ENCODE measurements around the gene H6PD.

H6PD gene

GRCh38 chr1:9280015-9280860 is 45.7 kb downstream of the H6PD start:
- TF ChIP-seq POLR2A (IDR thresholded peaks at IDR 0.05; ENCODE audit: low read depth, low read length) (no peak), POLR2AphosphoS5 (IDR thresholded peaks at IDR 0.05; ENCODE audit: low read depth, low read length) (no peak), PAX5 (IDR thresholded peaks at IDR 0.05; ENCODE audit: insufficient read depth, low read length, severe bottlenecking) (no peak), POU2F2 (IDR thresholded peaks at IDR 0.05; ENCODE audit: low read depth, low read length) (no peak), TAF1 (IDR thresholded peaks at IDR 0.05; ENCODE audit: low read depth, low read length) (no peak), SPI1 (IDR thresholded peaks at IDR 0.05; ENCODE audit: low read depth, low read length) (no peak)
- DNase-seq (ENCODE audit: insufficient read length, low spot score) (no peak), FAIRE-seq (peak; percentile 85)

DNA sequence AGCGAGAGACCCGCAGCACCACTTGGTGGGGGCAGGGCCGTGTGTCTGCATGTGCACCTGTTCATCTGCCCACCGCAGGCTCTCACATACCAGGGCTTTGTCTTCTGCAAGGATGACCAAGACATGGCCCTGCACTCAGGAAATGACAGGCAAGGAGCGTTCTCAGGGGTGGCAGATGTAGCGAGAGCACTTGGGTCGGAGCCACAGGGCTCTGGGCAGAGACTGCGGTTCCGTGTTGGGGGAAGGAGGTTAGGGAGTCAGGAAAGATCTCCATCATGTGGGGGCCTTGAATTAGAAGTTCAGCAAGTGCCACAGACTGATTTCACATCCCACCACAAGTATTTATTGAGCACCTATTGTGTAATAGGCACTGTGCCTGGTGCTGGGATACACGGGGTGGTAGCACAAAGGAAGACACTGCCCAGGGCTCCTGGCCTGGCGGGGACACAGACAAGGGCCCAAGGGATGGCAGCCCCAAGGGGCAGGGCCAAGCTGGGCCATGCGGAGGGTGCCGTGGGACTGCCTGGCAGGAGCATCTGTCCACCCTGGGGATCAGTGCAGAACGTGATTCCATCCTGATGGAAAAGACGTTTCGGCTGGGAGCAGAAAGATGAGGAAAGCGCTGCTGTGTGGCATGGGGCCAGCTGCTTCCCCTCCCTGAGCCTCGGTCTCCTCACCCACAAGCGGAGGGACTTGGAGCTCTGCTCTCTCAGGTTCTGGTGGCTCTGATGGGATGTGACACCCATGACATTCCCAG is 46.7 kb downstream of the H6PD start:
- DNase-seq (ENCODE audit: insufficient read length, low spot score) (no peak), FAIRE-seq (no peak)
- TF ChIP-seq SPI1 (IDR thresholded peaks at IDR 0.05; ENCODE audit: low read depth, low read length) (no peak), POU2F2 (IDR thresholded peaks at IDR 0.05; ENCODE audit: low read depth, low read length) (no peak), PAX5 (IDR thresholded peaks at IDR 0.05; ENCODE audit: insufficient read depth, low read length, severe bottlenecking) (no peak), POLR2A (IDR thresholded peaks at IDR 0.05; ENCODE audit: low read depth, low read length) (no peak), POLR2AphosphoS5 (IDR thresholded peaks at IDR 0.05; ENCODE audit: low read depth, low read length) (no peak), TAF1 (IDR thresholded peaks at IDR 0.05; ENCODE audit: low read depth, low read length) (no peak)

GRCh38 chr1:9281908-9282695 is 47.5 kb downstream of the H6PD start:
- FAIRE-seq (no peak), DNase-seq (ENCODE audit: insufficient read length, low spot score) (no peak)
- TF ChIP-seq PAX5 (IDR thresholded peaks at IDR 0.05; ENCODE audit: insufficient read depth, low read length, severe bottlenecking) (no peak), SPI1 (IDR thresholded peaks at IDR 0.05; ENCODE audit: low read depth, low read length) (no peak), POLR2AphosphoS5 (IDR thresholded peaks at IDR 0.05; ENCODE audit: low read depth, low read length) (no peak), POLR2A (IDR thresholded peaks at IDR 0.05; ENCODE audit: low read depth, low read length) (no peak), TAF1 (IDR thresholded peaks at IDR 0.05; ENCODE audit: low read depth, low read length) (no peak)

DNA sequence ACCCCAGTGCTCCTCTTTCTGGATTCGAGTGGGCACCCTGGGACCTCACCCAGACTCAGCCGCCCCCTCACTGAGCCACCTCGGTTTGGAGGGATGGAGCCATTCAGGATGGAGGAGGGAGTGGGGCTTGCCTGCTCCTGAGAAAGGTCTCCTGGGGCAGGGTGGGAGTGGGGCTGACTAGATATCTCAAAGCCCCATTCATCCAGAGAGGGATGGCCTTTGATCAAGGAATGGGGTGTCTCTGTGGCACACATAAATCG is 48.1 kb downstream of the H6PD start:
- DNase-seq (ENCODE audit: insufficient read length, low spot score): no peak
- FAIRE-seq: no peak
- TF ChIP-seq POLR2AphosphoS5 (IDR thresholded peaks at IDR 0.05; ENCODE audit: low read depth, low read length): no peak
- TF ChIP-seq POU2F2 (IDR thresholded peaks at IDR 0.05; ENCODE audit: low read depth, low read length): no peak
- TF ChIP-seq PAX5 (IDR thresholded peaks at IDR 0.05; ENCODE audit: insufficient read depth, low read length, severe bottlenecking): no peak
- no peak for TF ChIP-seq TAF1 (IDR thresholded peaks at IDR 0.05; ENCODE audit: low read depth, low read length)
- no peak for TF ChIP-seq SPI1 (IDR thresholded peaks at IDR 0.05; ENCODE audit: low read depth, low read length)
- TF ChIP-seq POLR2A (IDR thresholded peaks at IDR 0.05; ENCODE audit: low read depth, low read length): no peak

GRCh38 chr1:9284061-9284460 is 49.5 kb downstream of the H6PD start:
- TF ChIP-seq POLR2A (IDR thresholded peaks at IDR 0.05; ENCODE audit: low read depth, low read length): no peak
- no peak for TF ChIP-seq SPI1 (IDR thresholded peaks at IDR 0.05; ENCODE audit: low read depth, low read length)
- no peak for TF ChIP-seq PAX5 (IDR thresholded peaks at IDR 0.05; ENCODE audit: insufficient read depth, low read length, severe bottlenecking)
- no peak for TF ChIP-seq POU2F2 (IDR thresholded peaks at IDR 0.05; ENCODE audit: low read depth, low read length)
- no peak for TF ChIP-seq POLR2AphosphoS5 (IDR thresholded peaks at IDR 0.05; ENCODE audit: low read depth, low read length)
- TF ChIP-seq TAF1 (IDR thresholded peaks at IDR 0.05; ENCODE audit: low read depth, low read length): no peak
- FAIRE-seq: no peak
- DNase-seq (ENCODE audit: insufficient read length, low spot score): no peak

- FAIRE-seq (no peak), DNase-seq (ENCODE audit: insufficient read length, low spot score) (no peak)
- no peak for TF ChIP-seq POLR2AphosphoS5 (IDR thresholded peaks at IDR 0.05; ENCODE audit: low read depth, low read length)
- no peak for TF ChIP-seq POU2F2 (IDR thresholded peaks at IDR 0.05; ENCODE audit: low read depth, low read length)
- TF ChIP-seq TAF1 (IDR thresholded peaks at IDR 0.05; ENCODE audit: low read depth, low read length): no peak
- TF ChIP-seq SPI1 (IDR thresholded peaks at IDR 0.05; ENCODE audit: low read depth, low read length): no peak
- no peak for TF ChIP-seq PAX5 (IDR thresholded peaks at IDR 0.05; ENCODE audit: insufficient read depth, low read length, severe bottlenecking)
- TF ChIP-seq POLR2A (IDR thresholded peaks at IDR 0.05; ENCODE audit: low read depth, low read length): no peak
Measured at GRCh38 chr1:9286556-9286955, 52.0 kb downstream of the H6PD start.

DNA sequence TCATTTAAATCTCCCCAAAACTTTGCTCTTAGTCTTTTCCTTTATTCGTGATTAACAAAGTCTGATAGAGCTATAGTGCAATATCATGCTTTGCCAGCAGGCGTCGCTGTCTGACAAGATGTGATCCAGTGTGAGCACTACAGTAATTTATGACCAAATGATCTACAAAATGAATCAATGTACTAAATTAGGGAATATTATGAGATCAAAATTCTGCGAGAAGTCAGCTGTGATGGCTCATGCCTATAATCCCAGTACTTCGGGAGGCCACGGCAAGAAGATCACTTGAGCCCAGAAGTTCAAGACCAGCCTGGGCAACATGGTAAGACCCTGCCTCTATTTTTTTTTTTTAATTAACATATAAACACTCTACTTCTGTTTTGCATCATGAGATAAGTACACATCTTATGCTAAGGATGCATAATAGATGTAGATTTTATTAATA is 54.5 kb downstream of the H6PD start:
- DNase-seq (ENCODE audit: insufficient read length, low spot score) (no peak), FAIRE-seq (peak; percentile 96)
- TF ChIP-seq SPI1 (IDR thresholded peaks at IDR 0.05; ENCODE audit: low read depth, low read length) (no peak), POU2F2 (IDR thresholded peaks at IDR 0.05; ENCODE audit: low read depth, low read length) (no peak), POLR2A (IDR thresholded peaks at IDR 0.05; ENCODE audit: low read depth, low read length) (no peak), POLR2AphosphoS5 (IDR thresholded peaks at IDR 0.05; ENCODE audit: low read depth, low read length) (no peak), PAX5 (IDR thresholded peaks at IDR 0.05; ENCODE audit: insufficient read depth, low read length, severe bottlenecking) (no peak), TAF1 (IDR thresholded peaks at IDR 0.05; ENCODE audit: low read depth, low read length) (no peak)

DNA sequence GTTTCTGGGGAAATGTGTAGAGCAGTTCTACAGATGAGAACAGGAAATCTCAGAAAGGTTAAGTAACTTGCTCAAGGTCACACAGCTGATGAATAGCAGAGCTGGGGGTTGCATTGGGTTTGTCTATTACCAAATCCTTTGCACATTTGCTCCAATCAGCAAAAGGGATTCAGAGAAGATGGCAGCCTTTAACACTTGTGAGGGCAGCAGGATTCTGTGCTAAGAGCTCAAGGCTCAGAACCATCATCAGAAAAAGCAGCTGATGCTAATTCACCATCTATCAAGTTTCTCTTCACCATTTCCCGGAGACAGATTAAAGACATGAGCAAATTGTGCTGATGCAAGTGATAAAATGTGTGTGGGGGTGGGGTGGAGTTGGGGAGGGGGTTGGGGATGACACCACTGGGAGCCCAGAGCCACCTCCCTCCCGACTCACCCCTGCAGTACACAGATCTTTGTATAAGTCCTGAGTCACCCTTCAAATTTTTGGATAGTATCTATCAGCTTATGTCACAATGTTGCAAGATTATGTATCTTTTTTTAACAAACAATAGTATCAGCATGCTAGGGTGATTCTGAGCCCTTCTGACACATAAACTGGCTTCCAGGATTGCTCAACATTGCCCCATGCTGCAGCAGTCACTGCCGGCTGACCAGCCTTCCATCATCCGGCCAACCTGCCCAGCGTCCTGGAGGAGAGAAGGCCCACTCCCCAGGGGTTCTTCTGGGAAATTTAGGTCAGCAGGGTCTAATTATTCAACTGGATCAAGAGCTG is 55.3 kb downstream of the H6PD start:
- FAIRE-seq: peak; percentile 38
- DNase-seq (ENCODE audit: insufficient read length, low spot score): no peak

More for the DNA sequence above, 55.3 kb downstream of the H6PD start:
- TF ChIP-seq POLR2AphosphoS5 (IDR thresholded peaks at IDR 0.05; ENCODE audit: low read depth, low read length) (no peak), POU2F2 (IDR thresholded peaks at IDR 0.05; ENCODE audit: low read depth, low read length) (no peak), PAX5 (IDR thresholded peaks at IDR 0.05; ENCODE audit: insufficient read depth, low read length, severe bottlenecking) (no peak), TAF1 (IDR thresholded peaks at IDR 0.05; ENCODE audit: low read depth, low read length) (no peak), SPI1 (IDR thresholded peaks at IDR 0.05; ENCODE audit: low read depth, low read length) (no peak)

Measured in GM12891 (cell line).